Pulmonary artery endothelial cell (primary cell): ENCODE data around the gene C20orf202. TPM values are rescaled to one million over a fixed set of nuclear protein-coding genes. Genes with fewer than 3 reads are reported as not detected.

Source experiments
- DNase-seq: peaks from one replicate; pipeline ENCODE4 v3.0.0-alpha.2; 2011; ENCODE audit warnings: low read depth, low spot score
- total RNA-seq: library from RNA; depleted of rRNA; stranded (reverse); fragments of >200 nt; gene quantifications from 2 replicates; pipeline ENCODE4 v1.2.3, GENCODE V29; 2014

Gene C20orf202
- total RNA-seq, 1 donor from 2014 or later: 0.07 TPM

DNA sequence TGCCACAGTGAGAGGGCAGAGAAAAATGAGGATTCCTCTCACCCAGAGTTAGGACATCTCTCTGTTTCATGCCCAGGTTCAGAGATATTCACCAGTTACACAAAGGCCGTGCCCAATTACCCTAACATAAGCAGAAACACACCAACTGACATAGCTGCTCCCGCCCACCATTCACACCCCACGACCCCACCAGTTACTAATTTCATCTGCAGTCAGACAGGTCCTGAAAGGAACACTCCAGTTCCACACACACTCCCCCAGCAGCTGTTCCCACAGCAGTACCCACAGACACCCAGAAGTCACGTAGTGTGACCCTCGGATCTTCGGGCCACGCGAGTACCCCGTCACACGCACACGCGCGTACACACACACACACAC lies 19.0 kb upstream of the C20orf202 start:
- no peak for DNase-seq

DNA sequence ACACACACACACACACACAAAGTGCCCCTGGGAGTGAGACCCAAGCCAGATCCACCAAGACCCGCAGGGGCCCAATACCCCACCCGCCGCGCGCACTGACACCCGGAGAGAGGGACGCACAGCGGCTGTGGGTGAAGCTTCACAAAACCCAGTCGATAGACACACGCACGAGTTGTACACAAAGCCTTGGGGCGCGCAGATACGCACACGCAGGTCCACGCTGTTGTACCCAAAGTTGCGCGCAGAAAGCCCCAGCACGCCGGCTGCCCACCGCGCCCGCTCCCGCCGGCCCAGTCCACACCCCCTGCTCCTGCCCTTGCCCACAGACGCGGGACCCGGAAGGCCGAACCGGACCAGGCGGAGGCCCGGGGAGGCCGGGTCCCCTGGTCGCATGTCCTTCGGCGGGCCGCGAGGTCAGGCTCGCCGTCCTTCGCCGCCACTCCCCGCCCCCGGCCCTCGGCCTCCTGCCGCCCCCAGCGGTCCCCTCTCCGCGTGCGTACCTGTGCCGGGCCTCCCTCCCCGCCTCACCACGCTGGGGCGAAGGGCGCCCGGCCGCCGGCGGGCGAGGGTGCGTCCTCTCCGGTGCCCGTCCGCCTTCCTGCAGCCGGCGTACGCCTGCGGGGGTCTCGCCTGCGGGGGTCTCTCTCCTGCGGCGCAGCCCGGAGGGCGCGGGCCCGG lies 18.5 kb upstream of the C20orf202 start, which contains the start of gene TMEM74B:
Gene TMEM74B, minus strand, starts transcription at position 344 of the 678 bp plus-strand sequence. CDS start 1,180 bp downstream, outside the sequence.
- DNase-seq: no peak

DNA sequence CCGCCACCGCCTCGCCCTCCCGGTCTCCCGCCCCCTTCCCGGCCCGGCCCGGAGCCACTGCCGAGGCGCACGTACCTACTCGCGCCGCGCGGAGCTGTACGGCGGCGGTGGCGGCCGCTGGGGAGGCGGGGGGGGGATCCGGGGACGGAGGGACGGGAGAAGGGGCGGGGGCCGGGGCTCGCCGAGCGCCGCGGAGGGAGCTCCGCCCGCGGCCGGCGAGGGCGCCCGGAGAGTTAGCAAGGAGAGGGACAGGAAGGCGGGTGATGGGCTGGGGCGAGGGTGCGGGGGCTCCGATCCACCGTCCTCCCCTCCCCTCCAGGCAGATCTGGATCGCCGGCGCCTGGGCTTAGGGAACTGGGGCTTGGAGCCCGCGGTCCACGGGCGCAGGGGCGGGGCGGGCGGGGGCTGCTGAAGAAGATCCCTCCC lies 17.9 kb upstream of the C20orf202 start:
- DNase-seq: no peak

DNA sequence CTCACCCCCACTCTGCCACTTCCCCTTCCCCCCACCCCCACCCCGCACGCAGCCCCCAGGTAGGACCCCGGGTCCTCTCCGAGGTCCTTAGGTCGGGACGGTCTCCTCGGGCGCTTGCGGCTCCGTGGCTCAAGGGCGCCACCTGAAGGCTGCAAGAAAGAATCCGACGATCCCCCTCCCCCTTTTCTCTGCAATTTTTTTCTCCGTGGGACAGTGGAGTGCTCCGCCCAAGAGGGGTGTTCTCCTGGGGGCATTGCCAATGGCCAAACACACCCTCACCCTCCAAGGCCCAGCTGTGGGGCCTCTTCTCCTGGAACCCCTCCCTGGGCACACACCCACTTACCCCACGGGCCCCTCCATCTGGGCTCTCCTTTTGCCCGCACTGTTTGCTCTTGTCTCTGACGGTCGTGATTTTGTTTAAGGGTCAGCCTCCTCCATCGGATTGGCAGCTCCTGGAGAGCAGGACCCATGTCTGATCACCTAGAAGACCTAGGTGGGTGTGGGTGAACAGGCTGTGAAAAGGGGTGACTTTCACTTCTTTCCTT lies 17.4 kb upstream of the C20orf202 start:
- DNase-seq: no peak

DNA sequence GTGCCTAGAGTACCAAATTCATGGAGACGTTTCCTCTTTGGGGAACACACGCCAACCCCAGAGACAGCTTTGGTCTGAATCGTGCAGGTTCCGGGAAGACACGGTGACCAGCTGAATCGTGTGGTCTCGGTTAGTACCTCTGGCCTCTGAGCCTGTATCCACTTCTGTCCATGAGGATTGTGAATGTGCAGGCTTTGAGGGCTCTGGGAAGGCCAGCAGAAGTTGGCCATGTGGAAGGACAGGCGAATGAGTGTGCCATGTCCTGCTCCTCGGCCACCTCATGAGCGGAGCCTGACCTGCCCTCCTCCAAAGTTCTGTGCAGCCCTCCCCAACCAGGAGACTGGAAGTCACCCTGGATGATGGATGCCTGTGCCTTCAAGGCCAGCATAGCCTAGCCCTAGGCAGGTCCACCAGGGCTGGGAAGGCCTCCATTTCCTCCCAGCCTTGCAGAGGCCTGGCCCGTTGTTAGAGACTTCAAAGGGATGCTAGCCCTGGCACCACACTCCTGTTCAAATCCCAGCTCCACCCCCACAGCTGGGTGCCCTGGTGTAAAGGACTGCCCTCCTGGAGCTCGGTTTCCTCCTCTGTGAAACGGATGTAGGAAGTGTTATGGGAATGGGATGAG lies 16.8 kb upstream of the C20orf202 start:
- no peak for DNase-seq

DNA sequence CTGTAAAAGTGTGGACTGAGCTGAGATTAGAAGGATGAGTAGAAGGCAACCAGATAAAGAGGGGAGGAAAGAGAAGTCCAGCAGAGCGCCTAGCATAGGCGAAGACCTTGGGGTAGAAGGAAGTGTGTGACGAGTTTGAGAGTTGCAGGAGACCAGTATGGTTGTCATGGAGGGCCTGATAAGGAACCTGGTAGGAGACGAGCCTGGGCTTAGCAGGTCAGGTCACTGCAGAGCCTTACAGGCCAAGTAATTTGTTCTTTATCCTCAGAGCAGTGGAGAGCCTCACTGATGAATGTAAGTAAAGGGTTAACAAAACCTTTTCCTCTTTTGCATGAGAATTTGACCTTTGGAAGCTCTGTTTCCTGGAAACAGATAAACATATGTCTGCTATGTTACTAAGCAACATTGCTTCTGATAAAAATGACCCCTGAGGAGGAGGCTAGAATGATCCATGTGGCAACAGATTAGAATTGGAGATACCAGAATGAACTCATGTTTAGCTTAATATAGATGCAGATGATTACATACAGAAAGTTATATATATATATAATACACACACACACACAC lies 15.6 kb upstream of the C20orf202 start:
- DNase-seq: no peak

DNA sequence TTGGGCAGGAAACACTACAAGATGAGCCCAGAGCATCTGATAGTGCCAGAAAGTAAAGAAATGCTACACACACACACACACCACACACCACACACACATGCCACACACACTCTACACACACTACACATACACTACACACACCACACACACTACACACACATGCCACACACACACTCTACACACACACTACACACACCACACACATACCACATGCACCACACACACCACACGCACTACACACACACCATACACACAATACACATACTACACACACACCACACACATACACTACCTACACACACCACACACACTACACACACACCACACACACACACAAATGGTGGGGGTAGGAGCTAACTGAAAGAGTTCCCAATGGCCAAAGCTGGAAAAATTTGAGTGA lies 14.9 kb upstream of the C20orf202 start:
- no peak for DNase-seq

DNA sequence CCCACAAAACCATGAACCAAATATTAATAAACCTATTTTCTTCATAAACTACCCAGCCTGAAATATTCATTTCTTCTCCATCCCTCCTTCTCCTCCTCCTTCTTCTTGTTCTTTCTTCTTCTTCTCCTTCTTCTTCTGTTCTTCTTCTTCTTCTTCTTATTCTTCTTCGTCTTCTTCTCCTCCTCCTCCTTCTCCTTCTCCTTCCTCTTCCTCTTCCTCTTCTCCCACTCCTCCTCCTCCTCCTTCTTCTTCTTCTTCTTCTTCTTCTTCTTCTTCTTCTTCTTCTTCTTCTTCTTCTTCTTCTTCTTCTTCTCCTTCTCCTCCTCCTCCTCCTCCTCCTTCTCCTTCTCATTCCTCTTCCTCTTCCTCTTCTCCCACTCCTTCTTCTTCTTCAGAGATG lies 13.4 kb upstream of the C20orf202 start:
- no peak for DNase-seq

DNA sequence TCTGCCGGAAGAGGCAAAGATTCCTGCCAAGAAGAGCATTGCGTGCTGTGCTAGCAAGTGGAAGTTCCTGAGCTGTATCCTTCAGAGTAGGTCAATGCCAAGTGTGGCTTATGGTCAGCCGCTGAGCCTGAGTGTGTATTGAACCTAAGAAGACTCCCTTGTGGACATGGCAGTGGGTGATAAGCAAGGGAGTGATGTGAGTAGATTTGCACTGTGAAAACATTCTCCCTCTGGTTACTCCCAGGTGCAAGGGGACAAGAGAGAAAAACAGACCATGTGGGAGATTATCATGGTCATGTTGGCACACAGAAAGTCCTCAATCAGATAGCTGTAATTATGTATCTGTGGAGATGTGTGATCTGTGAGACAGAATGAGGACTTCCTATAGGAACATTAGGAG lies 12.4 kb upstream of the C20orf202 start:
- DNase-seq: no peak

DNA sequence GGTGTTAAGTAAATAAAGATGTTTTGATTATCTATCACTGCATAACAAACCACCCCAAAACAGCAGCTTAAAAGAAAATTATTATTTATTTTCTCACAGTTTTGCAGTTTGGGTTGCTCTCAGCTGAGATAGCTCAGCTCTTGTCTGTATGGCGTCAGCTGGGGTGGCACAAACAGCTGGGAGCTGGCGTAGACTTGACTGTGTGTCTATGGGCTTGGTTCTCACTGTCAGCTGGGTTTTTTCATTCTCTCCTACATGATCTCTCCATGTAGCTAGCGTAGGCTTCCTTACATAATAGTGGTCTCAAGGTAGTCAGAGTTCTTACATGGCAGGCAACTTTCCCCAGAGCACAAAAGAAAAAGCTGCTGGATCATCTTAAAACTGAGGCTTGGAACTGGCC lies 12.0 kb upstream of the C20orf202 start:
- DNase-seq: no peak

DNA sequence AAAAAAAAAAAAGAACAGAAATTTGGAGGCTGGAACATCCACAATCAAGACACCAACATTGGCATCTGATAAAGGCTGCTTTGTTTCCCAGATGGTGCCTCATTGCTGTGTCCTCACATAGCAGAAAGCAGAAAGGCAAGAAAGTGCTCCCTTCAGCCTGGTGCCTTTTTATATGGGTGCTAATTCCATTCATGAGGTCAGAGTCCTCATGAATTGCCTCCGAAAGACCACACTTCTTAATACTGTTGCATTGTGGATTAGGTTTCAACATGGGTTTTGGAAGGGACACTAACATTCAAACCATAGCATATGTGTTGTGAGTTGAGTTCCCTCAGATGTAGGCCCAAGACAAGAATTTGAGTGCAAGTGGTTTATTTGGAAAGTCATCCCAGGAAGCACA lies 8.0 kb upstream of the C20orf202 start:
- DNase-seq: no peak

DNA sequence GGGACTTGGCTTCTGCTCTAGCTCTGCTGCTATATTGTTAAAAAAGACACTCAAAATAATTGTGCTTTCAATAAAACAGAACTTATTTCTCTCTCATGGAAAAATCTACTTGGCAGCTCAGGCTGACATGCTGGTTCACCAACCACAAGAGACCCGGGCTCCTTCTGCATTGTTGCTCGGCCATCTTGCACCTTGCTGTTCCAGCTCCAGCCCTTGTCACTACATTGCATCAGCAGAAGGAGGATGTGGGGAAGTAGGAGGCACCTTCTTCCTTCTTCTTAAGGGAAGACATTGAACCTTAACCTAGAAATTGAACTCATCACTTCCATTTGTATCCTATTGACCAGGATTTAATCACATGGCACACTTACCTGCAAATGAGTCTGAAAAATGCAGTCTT lies 6.6 kb upstream of the C20orf202 start:
- no peak for DNase-seq

DNA sequence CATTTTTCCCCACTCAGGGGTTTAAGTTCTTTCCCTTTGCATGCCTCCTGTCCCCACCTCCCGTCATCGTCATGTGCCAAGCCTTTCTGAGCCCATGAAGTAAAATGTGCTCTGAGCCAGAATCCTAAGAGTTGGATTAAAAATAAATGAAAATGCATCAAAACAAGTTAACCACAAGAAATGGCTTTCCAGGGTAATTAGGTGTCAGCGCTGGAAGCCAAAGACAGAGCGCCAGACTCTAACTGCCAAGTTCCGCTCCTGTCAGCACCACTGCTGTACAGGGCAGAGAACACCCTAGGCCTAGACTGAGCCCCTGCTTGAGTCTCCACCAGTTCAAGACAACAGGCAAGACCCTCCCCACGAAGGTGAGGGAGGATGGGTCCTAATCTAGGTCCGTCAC lies 5.5 kb upstream of the C20orf202 start:
- no peak for DNase-seq

DNA sequence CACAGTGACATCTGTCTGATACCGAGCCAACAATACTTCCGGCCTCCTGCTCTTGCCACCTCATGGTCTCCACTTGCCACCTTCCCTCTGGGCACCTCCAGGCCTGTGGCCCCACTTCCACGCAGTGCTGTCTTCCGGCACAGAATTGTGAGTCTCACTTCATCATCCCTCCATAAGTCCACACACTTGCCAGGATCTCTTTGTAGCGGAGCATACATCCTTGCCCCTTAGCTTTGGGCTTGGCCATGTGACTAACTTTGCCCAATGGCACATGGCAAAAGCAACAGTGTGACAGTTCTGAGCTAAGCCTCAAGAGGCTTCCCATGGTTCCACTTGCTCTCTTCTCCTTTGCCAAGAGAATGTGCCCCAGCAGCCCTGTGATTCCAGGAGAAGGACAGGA lies 4.5 kb upstream of the C20orf202 start:
- DNase-seq: no peak

DNA sequence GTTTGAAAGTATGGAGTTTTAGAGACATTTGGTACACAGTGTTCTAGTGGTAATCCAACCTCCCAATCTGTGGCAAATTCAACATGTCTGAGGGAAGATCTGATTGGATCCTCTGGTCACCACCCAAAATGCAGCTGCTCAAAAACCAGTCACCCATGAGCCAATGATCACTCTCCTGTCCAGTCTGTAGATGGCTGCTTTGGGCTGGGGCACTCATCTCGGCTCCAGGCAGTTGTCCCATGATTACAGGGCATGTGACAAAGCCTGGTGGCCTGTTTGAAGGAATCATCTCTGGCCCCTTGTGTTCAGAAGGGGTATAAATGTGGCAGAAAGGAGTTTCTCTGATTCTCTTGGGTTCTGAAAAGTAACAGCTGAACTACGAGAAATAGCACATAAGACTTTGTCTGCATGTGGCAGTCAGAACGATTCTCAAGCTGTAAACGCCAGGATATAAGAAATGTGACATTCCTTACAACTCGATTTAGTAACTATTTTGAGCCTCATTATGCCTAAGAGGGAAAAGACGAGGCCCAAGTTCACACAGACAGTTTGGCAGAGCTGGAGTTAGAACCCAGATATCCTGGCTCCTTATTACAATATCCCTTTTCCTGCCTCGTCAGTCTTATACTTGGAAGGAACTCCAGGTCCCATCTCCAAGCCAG lies 3.9 kb upstream of the C20orf202 start:
- no peak for DNase-seq

DNA sequence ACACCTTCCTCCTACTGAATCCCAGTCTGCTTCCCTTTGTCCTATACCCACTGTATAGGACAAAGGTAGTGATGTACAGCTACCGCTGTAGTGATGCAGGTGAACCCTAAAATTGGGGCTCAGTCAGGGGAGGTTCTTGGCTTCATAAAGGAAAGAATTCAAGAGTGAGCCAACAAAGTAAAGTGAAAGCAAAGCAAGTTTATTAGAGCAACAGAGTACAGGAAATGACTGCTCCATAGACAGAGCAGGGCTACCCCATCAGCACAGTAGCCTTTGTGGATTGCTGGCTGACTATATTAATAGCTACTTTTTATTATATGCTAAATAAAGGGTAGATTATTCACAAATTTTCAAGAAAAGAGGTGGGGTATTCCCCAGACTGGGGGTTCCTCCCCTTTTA lies 3.3 kb upstream of the C20orf202 start:
- DNase-seq: no peak

DNA sequence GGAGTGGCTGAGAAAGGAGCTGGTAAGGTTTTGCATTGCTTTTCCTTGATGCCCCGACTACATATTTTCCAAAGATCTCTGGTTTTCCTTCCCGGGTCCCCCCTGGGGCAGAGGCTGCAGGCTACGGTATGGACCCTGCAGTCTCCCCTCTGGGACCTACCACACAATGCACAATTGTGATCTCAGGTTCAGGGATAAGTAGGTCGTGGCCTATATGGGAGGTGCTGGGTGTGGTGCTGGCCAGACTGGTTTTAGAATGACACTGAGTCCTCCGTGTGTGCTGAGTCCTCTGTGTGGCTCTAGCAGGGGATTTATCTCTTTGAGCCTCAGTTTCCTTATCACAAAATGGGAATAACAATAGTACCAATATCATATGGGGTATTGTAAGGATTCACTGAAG lies 376 bp downstream of the C20orf202 start:
- no peak for DNase-seq

DNA sequence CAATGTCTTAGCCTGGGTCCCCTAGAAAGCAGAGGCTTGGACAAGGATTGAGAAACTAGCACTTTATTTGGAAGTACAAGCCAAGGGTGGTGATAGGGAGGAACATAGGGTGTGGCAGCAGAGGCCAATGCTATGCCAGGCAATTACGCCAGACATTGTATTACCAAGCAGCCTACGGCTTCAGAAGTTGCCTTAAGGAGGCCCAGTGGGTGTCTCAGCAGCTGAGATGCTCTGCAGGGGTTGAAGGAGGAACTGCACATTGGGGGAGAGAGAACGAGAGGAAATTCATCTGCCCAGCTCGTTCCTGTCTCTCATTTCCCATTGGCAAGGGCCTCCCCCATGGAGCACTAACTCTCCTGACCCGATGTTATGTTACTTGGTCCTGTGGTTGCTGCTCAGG lies 859 bp downstream of the C20orf202 start:
- no peak for DNase-seq

DNA sequence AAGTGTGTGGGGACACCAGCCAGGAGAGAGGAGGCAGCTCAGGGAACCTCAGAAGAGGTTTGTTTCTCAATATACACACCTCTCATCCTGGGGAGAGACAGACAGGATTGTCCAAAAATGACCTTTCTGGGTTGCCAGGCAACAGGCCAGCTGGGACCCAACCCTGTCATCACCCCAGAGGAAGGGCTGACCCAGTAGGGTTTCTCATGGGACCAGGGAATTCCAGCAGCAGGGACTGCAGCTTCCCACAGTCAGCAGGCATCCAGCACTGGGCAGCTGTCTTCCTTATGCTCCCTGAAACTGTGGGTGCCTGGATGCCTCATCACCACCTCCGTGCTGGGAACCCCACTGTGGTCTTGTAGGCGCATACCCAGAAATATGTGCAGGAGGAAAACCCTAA lies 1.3 kb downstream of the C20orf202 start:
- no peak for DNase-seq

DNA sequence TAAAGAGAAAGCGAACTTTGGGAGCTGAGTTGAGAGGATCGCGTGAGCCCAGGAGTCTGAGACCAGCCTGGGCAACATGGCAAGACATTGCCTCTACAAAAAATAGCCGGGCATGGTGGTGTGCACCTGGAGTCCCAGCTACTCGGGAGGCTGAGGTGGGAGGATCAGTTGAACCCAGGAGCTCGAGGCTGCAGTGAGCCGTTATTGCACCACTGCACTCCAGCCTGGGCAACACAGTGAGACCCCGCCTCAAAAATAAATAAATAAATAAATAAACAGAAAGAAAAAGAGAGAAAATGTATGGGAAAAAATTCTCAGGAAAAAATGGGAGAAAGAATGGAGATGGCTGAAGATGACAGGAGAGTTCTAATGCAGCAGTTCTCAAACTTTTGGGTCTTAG lies 2.5 kb downstream of the C20orf202 start:
- no peak for DNase-seq

DNA sequence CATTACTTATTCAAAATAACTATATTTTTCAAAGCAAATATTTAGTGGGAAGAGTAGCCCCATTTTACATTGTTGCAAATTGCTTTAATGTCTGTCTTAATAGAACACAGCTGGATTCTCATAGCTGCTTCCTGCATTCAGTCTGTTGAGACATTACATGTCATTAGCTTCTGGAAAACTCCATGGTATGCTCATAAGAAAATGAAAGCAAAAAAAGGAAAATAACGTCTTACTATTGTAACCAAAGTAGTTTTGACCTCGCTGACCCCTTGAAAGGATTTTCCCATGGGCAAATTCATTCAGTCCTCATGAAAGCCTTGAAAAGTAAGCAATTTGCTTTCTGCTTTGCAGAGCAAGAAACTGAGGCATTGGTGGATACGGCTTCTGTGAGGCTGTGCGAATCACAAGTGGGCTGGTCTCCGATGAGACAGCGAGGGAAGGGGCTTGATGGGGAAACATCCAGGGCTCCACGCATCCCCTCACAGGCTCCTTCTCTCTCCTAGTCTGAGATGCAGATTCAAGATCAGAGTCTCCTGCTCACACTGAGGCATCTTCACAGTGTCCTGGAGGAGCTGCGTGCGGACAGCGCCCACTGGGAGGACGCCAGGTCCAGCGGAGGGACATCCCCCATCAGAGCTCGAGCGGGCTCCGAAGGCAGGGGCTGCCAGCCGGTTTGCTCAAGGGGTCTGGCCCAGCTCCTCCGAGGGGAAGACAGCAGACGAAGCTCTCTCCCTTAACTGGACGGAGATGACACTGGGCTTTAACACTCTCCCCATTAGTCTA lies 3.3 kb downstream of the C20orf202 start:
- no peak for DNase-seq
